Measurements from ENCODE around the gene FCN2. TPM values are rescaled to one million over a fixed set of nuclear protein-coding genes. Genes with fewer than 3 reads are reported as not detected.

FCN2 gene
- polyA plus RNA-seq, 2 of the 4 experiments (the other 2 are of a cell fraction), result not detected

DNA sequence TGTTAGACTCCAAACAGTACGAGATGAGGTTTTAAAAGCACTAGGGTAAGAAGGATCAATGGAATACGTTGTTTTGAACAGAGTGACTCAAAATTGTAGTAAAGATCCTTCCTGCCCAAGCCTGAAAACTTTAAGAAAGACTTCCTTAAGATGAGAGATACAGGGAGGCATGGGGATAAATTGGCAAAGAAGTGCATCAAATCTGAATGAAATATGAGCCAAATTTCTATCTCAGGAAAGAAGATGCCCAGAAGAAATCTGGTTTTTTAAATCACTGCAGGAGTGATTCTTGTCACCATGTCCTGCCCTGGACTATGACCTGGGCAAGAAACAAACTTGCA, 14.9 kb downstream of the FCN2 start:
- ChIA-PET CTCF (no interaction called here), POLR2A (no interaction called here)
- TF ChIP-seq, protein P1, sequence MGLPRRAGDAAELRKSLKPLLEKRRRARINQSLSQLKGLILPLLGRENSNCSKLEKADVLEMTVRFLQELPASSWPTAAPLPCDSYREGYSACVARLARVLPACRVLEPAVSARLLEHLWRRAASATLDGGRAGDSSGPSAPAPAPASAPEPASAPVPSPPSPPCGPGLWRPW (IDR thresholded peaks at IDR 0.05), result no peak
- TF ChIP-seq MAFK (IDR thresholded peaks at IDR 0.05; ENCODE audit: partially characterized antibody) (no peak), HDAC2 (IDR thresholded peaks at IDR 0.05) (no peak), ZSCAN20 (CRISPR knock-in tag; IDR thresholded peaks at IDR 0.05) (no peak), KDM5A (IDR thresholded peaks at IDR 0.05) (no peak), ZC3H11A (IDR thresholded peaks at IDR 0.05) (no peak)
- TF ChIP-seq, protein P2, sequence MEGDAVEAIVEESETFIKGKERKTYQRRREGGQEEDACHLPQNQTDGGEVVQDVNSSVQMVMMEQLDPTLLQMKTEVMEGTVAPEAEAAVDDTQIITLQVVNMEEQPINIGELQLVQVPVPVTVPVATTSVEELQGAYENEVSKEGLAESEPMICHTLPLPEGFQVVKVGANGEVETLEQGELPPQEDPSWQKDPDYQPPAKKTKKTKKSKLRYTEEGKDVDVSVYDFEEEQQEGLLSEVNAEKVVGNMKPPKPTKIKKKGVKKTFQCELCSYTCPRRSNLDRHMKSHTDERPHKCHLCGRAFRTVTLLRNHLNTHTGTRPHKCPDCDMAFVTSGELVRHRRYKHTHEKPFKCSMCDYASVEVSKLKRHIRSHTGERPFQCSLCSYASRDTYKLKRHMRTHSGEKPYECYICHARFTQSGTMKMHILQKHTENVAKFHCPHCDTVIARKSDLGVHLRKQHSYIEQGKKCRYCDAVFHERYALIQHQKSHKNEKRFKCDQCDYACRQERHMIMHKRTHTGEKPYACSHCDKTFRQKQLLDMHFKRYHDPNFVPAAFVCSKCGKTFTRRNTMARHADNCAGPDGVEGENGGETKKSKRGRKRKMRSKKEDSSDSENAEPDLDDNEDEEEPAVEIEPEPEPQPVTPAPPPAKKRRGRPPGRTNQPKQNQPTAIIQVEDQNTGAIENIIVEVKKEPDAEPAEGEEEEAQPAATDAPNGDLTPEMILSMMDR (IDR thresholded peaks at IDR 0.05), result no peak
- DNase-seq (ENCODE audit: low read depth in 1 of 2, low spot score in 1 of 2) (no peak), ATAC-seq (0 out of 6 replicates have a peak, but pooled peaks of 1 of the 2 experiments have one; percentile 8), FAIRE-seq (no peak)
- 25% methylated on average over 2 of the region's 2 CpGs for WGBS (ENCODE audit: missing lambda C conversion rate)
- Histone ChIP-seq H3K4me2 (peak overlapping the region; percentile 77), H3K4me1 (peaks cover 24% of the 10 kb centered on the region), H3K9me3 (peaks cover 21% of the 10 kb centered on the region; the same call in 2 of the 3 replicates), H3K4me3 (no peak overlapping the region), H3K27ac (peak overlapping the region; percentile 72 to 79)

DNA sequence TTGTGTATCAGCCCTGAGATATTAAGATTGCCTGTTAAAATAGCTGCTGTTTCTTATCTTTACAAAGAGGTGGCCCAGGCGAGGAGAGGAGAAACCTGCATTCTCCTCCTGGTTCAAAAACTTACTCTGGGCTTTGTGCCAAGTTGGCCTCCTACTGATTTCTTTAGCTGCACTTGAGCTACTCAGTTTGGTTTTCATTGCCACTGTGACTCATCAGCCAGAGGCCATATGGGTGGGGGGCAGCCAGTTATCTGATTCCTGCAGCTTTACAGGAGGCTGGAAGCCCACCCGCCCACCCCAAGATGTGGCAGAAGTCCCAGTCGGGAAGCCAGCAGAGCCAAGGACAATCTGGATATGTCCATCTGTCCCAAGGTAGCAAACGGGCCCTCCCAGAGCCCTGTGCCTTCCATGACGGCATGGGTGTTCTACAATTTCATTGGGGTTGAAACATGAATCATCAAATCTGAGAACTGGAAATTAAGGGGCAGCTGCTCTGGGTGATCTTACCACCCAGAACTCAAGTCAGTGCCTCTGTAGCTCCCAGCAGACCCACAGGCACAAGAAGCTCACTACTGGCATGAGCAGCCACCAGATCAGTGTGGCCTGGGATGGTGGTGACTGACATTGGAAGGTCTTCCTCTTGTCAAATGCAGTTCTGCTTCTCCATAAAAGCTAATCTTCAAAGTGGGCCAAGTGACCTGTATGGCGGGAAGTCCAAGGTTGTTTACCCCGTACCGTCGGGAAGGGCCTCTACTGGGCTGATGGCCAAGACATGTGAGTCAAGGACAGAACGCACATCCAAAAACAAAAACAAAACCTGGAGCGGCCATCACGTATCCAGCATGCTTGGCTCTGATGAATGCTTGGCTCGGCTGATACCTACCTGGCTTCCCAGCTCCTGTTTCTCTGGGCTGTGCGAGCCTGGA, 15.6 kb downstream of the FCN2 start:
- Histone ChIP-seq H3K27ac (peak overlapping the region; percentile 72 to 79), H3K4me1 (peaks cover 24% of the 10 kb centered on the region), H3K4me2 (peak overlapping the region; percentile 77), H3K9me3 (peaks cover 21% of the 10 kb centered on the region; the same call in 2 of the 3 replicates), H3K4me3 (no peak overlapping the region)
- peak; percentile 72 to 76 for DNase-seq (ENCODE audit: low read depth in 1 of 2, low spot score in 1 of 2)
- ATAC-seq, result peak; percentile 81 to 84
- TF ChIP-seq HOXB5 (CRISPR knock-in tag; IDR thresholded peaks at IDR 0.05) (no peak), GATA3 (IDR thresholded peaks at IDR 0.05; ENCODE audit: borderline replicate concordance) (peak; percentile 35; the same call in 1 of the 2 replicates), JUNB (IDR thresholded peaks at IDR 0.05) (peak; percentile 64), FOSL2 (IDR thresholded peaks at IDR 0.05) (peak; percentile 63), FOSL2 (CRISPR knock-in tag; IDR thresholded peaks at IDR 0.05) (0 out of 2 replicates have a peak, but pooled peaks have one; percentile 3), JUN (IDR thresholded peaks at IDR 0.05) (peak; percentile 23 to 52; a peak in 2 of 5 replicates)
- TF ChIP-seq, protein P3, sequence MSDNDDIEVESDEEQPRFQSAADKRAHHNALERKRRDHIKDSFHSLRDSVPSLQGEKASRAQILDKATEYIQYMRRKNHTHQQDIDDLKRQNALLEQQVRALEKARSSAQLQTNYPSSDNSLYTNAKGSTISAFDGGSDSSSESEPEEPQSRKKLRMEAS (IDR thresholded peaks at IDR 0.05), result peak; percentile 61; the same call in 1 of the 2 replicates
- TF ChIP-seq, protein P4, sequence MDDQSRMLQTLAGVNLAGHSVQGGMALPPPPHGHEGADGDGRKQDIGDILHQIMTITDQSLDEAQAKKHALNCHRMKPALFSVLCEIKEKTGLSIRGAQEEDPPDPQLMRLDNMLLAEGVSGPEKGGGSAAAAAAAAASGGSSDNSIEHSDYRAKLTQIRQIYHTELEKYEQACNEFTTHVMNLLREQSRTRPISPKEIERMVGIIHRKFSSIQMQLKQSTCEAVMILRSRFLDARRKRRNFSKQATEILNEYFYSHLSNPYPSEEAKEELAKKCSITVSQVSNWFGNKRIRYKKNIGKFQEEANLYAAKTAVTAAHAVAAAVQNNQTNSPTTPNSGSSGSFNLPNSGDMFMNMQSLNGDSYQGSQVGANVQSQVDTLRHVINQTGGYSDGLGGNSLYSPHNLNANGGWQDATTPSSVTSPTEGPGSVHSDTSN (IDR thresholded peaks at IDR 0.05), result no peak
- TF ChIP-seq, protein P5, sequence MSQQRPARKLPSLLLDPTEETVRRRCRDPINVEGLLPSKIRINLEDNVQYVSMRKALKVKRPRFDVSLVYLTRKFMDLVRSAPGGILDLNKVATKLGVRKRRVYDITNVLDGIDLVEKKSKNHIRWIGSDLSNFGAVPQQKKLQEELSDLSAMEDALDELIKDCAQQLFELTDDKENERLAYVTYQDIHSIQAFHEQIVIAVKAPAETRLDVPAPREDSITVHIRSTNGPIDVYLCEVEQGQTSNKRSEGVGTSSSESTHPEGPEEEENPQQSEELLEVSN (IDR thresholded peaks at IDR 0.05; ENCODE audit: borderline replicate concordance, low read depth), result peak; percentile 75; the same call in 1 of the 2 replicates
- no peak for FAIRE-seq
- WGBS (ENCODE audit: missing lambda C conversion rate), result 15% methylated on average over 12 of the region's 14 CpGs
- POLR2A ChIA-PET, result interaction anchor here (0.5 kb wide), 1 partner anchor 873 kb away, joined by 4 read pairs; no protein-coding TSS in a partner anchor
- CTCF ChIA-PET, result interaction anchor here (0.8 kb wide), 1 partner anchor 22 kb away, joined by 3 read pairs; no protein-coding TSS in a partner anchor

DNA sequence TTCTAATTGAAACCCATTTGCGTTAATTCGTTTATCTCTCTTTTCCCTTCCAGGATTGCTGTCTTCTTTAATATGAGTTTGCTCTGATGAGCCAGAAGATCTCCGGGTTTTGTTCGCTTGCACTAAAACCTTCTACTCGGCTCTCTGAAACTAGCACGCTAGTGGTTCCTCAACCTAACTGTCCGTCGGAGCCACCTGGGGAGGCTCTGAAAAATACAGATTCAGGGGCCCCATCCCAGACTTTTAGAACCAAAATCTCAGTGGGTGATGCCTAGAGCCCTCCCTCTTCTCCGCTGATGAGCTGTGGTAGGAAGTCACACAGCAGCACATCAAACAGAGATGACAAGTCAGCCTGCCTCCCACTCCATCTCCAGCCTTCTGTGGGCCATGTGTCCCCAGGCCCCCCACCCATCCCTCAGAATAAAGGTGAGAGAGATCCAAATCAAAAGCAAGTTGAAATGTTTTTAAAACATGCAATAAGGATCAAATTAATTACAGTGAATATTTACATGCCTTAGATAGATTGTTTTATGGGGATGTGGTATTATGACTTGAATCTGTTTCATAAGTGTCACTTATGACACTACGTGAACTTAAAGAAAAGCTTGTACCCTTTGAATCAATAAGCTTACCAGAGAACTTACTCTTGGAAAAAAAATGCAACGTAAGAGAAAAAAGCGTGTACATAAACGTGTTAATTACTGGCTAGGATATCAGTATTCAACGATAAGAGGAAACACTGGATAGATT, 16.4 kb downstream of the FCN2 start:
- CTCF ChIA-PET, result interaction anchor here (0.8 kb wide), 1 partner anchor 23 kb away, joined by 3 read pairs; no protein-coding TSS in a partner anchor
- peak overlapping the region; percentile 72 to 79 for H3K27ac ChIP-seq
- WGBS (ENCODE audit: missing lambda C conversion rate), result 67% methylated on average over 14 of the region's 14 CpGs

More for the DNA sequence above, 16.4 kb downstream of the FCN2 start:
- Histone ChIP-seq H3K4me1 (peaks cover 24% of the 10 kb centered on the region), H3K4me3 (no peak overlapping the region), H3K9me3 (peaks cover 21% of the 10 kb centered on the region; the same call in 2 of the 3 replicates), H3K4me2 (peak overlapping the region; percentile 77)
- DNase-seq (ENCODE audit: low read depth in 1 of 2, low spot score in 1 of 2) (no peak), FAIRE-seq (no peak), ATAC-seq (no peak)
- TF ChIP-seq MAFK (IDR thresholded peaks at IDR 0.05; ENCODE audit: partially characterized antibody), result peak; percentile 6
- TF ChIP-seq ZSCAN20 (CRISPR knock-in tag; IDR thresholded peaks at IDR 0.05), result no peak
- POLR2A ChIA-PET, result interaction anchor here (0.5 kb wide), 1 partner anchor 874 kb away, joined by 4 read pairs; no protein-coding TSS in a partner anchor

Measured in A549 (cell line).